Body of pancreas (tissue), 4 donors: ENCODE data around the gene CCSER1. TPM values are rescaled to one million over a fixed set of nuclear protein-coding genes. Genes with fewer than 3 reads are reported as not detected.

ENCODE experiments used
- ATAC-seq: fragments of 150-250 bp; one replicate; pipeline ENCODE4 v1.9.1; 2016
- DNase-seq, 4 donors: peaks; one replicate each; pipeline ENCODE4 v3.0.0-alpha.2; 2019
- H3K27ac ChIP-seq, 4 donors: fragments of 200-600 bp; sonication (generic); 1 replicate in 3 of 4; 2 replicates in 1 of 4; pipeline versions ENCODE4 v1.5.1 to v1.6.1; 2016 to 2019; ENCODE audit warnings: mild to moderate bottlenecking in 1 of 4, mixed read lengths in 1 of 4, moderate library complexity in 1 of 4
- H3K27me3 ChIP-seq, 2 donors: fragments of 200-600 bp; sonication (generic); one replicate each; pipeline ENCODE4 v1.6.0; 2016; ENCODE audit warnings: mild to moderate bottlenecking in 1 of 2
- H3K36me3 ChIP-seq, 2 donors: fragments of 200-600 bp; sonication (generic); replicated peaks in 1 of 2; 2 replicates each; pipeline ENCODE4 v1.5.1; 2016; ENCODE audit warnings: low read depth in 2 of 2; ENCODE audit not compliant: insufficient read depth in 1 of 2
- H3K4me1 ChIP-seq: fragments of 200-600 bp; sonication (generic); one replicate; pipeline ENCODE4 v1.6.0; 2016
- H3K4me3 ChIP-seq, 2 donors: fragments of 200-600 bp; sonication (generic); 1 replicate in 1 of 2; 2 replicates in 1 of 2; pipeline ENCODE4 v1.5.1; 2016 to 2019
- H3K9me3 ChIP-seq, 3 donors: fragments of 200-600 bp; sonication (generic); 1 replicate in 2 of 3; 2 replicates in 1 of 3; pipeline ENCODE4 v1.5.1; 2016
- POLR2A ChIP-seq, 3 donors: fragments of 450-650 bp; IDR thresholded peaks; one replicate each; pipeline ENCODE4 v1.6.1; 2016; ENCODE audit warnings: antibody characterized with exemption in 3 of 3, mild to moderate bottlenecking in 2 of 3
- WGBS, 2 donors: methylation state at CpG; one replicate each; pipeline ENCODE4 v1.1.5; 2017; 5-methylcytosine and 5-hydroxymethylcytosine counted together
- intact Hi-C: fragments of 100-400 bp; cut with DNase I; formaldehyde crosslinking; loops from one replicate; pipeline ENCODE4 v1.15.1; 2023
- total RNA-seq, 2 donors: library from RNA; depleted of rRNA; stranded (reverse); fragments of >200 nt; gene quantifications; one replicate each; pipeline ENCODE4 v1.1.0, GENCODE V29; 2016
- TF ChIP-seq, protein P1 (sequence below), 7 experiments: fragments of 450-650 bp in 4 of 7; fragments of 200-600 bp in 3 of 7; sonication (generic) in 3 of 7; IDR thresholded peaks; one replicate each; pipeline ENCODE4 v1.5.1; 2016 to 2019; ENCODE audit warnings: antibody characterized with exemption in 7 of 7

The CCSER1 gene
- total RNA-seq, 2 donors from 2014 or later = 13.2 to 14.5 TPM

DNA sequence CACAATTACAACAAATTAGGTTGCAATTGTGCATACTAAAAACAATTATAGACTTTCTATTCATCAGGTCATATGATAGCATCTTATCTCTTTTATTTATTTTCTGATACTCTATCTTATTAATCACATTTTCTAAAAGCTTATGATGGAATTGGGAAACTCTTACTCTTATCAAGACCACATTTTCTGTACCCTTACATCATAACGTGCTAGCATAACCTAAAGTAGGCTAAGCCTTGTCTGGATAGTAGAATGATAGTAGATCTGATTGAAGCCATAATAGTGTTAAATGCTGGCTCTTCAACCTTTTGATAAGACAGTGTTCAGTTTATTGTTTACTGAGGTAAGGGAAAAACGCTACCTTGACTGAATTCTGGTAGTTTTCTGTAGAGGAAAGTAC is 294.0 kb downstream of the CCSER1 start:
- intact Hi-C loops = no loop called here
- H3K4me1 ChIP-seq = no peaks in the 10 kb centered on the region
- H3K27me3 ChIP-seq = no peaks in the 10 kb centered on the region
- WGBS, 2 donors = 46 to 69% methylated on average over 2 of the region's 2 CpGs
- no peak overlapping the region for H3K27ac ChIP-seq
- no peaks in the 10 kb centered on the region for H3K36me3 ChIP-seq
- no peaks in the 10 kb centered on the region for H3K9me3 ChIP-seq
- no peak for DNase-seq
- no peak for TF ChIP-seq POLR2A (IDR thresholded peaks at IDR 0.05)
- TF ChIP-seq, protein P1, sequence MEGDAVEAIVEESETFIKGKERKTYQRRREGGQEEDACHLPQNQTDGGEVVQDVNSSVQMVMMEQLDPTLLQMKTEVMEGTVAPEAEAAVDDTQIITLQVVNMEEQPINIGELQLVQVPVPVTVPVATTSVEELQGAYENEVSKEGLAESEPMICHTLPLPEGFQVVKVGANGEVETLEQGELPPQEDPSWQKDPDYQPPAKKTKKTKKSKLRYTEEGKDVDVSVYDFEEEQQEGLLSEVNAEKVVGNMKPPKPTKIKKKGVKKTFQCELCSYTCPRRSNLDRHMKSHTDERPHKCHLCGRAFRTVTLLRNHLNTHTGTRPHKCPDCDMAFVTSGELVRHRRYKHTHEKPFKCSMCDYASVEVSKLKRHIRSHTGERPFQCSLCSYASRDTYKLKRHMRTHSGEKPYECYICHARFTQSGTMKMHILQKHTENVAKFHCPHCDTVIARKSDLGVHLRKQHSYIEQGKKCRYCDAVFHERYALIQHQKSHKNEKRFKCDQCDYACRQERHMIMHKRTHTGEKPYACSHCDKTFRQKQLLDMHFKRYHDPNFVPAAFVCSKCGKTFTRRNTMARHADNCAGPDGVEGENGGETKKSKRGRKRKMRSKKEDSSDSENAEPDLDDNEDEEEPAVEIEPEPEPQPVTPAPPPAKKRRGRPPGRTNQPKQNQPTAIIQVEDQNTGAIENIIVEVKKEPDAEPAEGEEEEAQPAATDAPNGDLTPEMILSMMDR (IDR thresholded peaks at IDR 0.05) = no peak
- ATAC-seq = no peak
- H3K4me3 ChIP-seq = no peak overlapping the region

DNA sequence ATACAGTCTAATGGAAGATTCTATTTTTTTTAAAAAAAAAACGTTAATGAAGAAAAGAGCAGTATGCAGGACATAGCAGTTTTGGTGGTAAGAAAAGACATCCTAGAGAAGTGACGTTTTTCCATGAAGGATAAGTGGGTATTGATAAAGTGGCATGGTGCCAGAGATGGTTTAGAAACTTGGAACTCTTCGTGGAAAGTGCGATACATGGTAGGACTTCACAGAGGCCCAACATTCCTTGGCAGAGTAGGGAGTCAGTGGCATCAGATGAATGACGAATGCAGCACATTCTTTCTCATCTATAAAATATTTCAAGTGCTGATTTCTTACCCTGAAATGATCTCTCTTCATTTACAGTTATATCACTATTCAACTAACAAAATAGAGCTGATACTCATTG is 298.7 kb downstream of the CCSER1 start:
- H3K9me3 ChIP-seq = no peaks in the 10 kb centered on the region
- 68 to 81% methylated on average over 5 of the region's 5 CpGs for WGBS, 2 donors
- H3K4me1 ChIP-seq = no peaks in the 10 kb centered on the region
- H3K36me3 ChIP-seq = no peaks in the 10 kb centered on the region
- H3K27me3 ChIP-seq = no peaks in the 10 kb centered on the region
- no peak for ATAC-seq
- H3K4me3 ChIP-seq = no peak overlapping the region
- DNase-seq = no peak
- intact Hi-C loops = no loop called here
- TF ChIP-seq POLR2A (IDR thresholded peaks at IDR 0.05) = no peak
- TF ChIP-seq, protein P1 (IDR thresholded peaks at IDR 0.05) = no peak
- H3K27ac ChIP-seq = no peak overlapping the region

DNA sequence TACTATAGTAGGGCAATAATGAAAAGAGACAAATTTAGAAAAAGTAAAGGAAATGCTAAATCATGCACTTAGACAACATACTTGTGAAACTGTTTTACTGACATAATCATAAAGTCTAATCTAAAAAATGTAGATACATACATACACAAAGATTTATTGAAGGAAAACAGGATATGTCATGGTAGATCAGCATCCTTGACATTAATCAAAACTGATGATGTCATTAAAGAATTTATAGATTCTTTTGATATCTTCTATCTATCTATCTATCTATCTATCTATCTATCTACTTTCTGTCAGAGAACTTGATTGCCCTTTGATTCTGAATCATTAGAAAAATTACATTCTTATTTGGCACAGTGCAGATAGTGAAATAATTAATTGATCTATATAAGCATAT is 311.3 kb downstream of the CCSER1 start:
- H3K9me3 ChIP-seq = no peaks in the 10 kb centered on the region

DNA sequence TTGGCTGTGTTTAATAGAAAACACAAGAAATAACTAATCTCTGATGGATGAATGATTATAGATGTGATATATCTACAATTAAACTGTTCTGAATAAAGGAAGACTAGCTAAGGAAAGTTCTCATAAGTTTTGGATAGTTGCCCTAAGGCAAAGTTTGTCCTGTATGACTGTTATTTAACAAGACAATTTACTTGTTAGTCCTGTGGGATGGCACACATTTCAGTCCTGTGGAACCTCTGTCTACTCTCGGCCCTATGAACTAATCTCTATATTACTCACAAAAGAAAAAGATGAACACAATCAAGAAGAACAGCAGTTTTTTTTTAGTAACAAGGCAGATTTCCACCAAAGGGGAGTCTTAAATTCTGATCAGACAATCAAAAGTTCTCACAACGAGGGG is 314.6 kb downstream of the CCSER1 start:
- ATAC-seq (no peak), DNase-seq (no peak)
- no peaks in the 10 kb centered on the region for H3K36me3 ChIP-seq
- H3K27ac ChIP-seq = no peak overlapping the region
- peaks cover 6% of the 10 kb centered on the region for H3K4me1 ChIP-seq
- WGBS, 2 donors = 86 to 89% methylated on average over 2 of the region's 2 CpGs
- no peak overlapping the region for H3K4me3 ChIP-seq
- H3K27me3 ChIP-seq = no peaks in the 10 kb centered on the region
- TF ChIP-seq POLR2A (IDR thresholded peaks at IDR 0.05) = no peak
- TF ChIP-seq, protein P1 (IDR thresholded peaks at IDR 0.05) = no peak
- intact Hi-C loops = no loop called here
- H3K9me3 ChIP-seq = peaks cover 0 to 4% (median 0%) of the 10 kb centered on the region in 3 donors

More for the DNA sequence above, 311.3 kb downstream of the CCSER1 start:
- ATAC-seq = no peak
- no peaks in the 10 kb centered on the region for H3K27me3 ChIP-seq
- peaks cover 6% of the 10 kb centered on the region for H3K4me1 ChIP-seq
- no peak overlapping the region for H3K27ac ChIP-seq
- intact Hi-C loops = no loop called here
- H3K36me3 ChIP-seq = no peaks in the 10 kb centered on the region
- no peak for DNase-seq
- TF ChIP-seq, protein P1 (IDR thresholded peaks at IDR 0.05) = no peak
- no peak for TF ChIP-seq POLR2A (IDR thresholded peaks at IDR 0.05)
- no peak overlapping the region for H3K4me3 ChIP-seq

DNA sequence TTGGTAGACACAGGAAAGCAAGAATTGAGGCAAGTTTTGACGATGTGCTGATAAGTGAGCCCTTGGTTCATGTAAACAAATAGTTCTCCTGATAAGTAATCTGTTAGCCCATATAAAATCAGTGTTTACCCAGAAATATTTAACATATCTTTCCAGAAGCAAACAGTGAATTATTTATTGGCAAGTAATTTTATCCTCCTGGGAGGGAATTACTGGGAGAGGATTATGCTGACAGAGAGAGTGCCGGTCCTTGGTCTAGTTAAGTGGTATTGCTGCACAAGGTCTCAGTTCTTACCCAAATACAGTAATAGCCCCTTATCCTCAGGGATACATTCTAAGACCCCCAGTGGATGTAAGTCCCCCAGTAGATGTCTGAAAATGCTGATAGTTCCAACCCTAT is 315.4 kb downstream of the CCSER1 start:
- WGBS, 2 donors = 11 to 16% methylated on average over 2 of the region's 2 CpGs
- TF ChIP-seq, protein P1 (IDR thresholded peaks at IDR 0.05) = no peak
- TF ChIP-seq POLR2A (IDR thresholded peaks at IDR 0.05) = no peak
- intact Hi-C loops = no loop called here
- Histone ChIP-seq H3K9me3 (peaks cover 0 to 4% (median 0%) of the 10 kb centered on the region in 3 donors), H3K27ac (no peak overlapping the region), H3K4me1 (peaks cover 6% of the 10 kb centered on the region), H3K4me3 (no peak overlapping the region), H3K27me3 (no peaks in the 10 kb centered on the region), H3K36me3 (no peaks in the 10 kb centered on the region)
- DNase-seq (no peak), ATAC-seq (peak; percentile 40)
